A549 (cell line): ENCODE results near the gene POLRMT. TPM values are rescaled to one million over a fixed set of nuclear protein-coding genes. Genes with fewer than 3 reads are reported as not detected.

ENCODE experiments used
- ATAC-seq, 2 experiments: fragments of 200-7000 bp in 1 of 2; fragments of >200 bp in 1 of 2; cut with Nextera tagmentation in 1 of 2; cut with Tn5 transposase in 1 of 2; 3 replicates each; pipeline versions ENCODE4 v1.8.0 to v1.9.1; 2018 to 2020; ENCODE audit warnings: mild to moderate bottlenecking in 1 of 2, moderate library complexity in 1 of 2
- CTCF ChIA-PET: fragments of 300-600 bp; sonication (Branson Sonifier 250); formaldehyde crosslinking; extraction: SDS; loops from one replicate; lab custom pipeline; 2021; ENCODE audit warnings: antibody characterized with exemption, inconsistent platforms; lab: Yijun Ruan, JAX
- POLR2A ChIA-PET: fragments of 350-600 bp; formaldehyde crosslinking; extraction: SDS; loops from one replicate; lab custom pipeline; 2021; ENCODE audit warnings: antibody characterized with exemption, inconsistent platforms; lab: Yijun Ruan, JAX
- DNase-seq, 2 experiments: peaks; one replicate each; pipeline versions ENCODE4 v3.0.0 to v3.0.0-alpha.2; 2011 to 2016; ENCODE audit warnings: low read depth in 1 of 2, low spot score in 1 of 2
- FAIRE-seq: peaks from 2 replicates; lab custom pipeline; 2011; peaks lifted over from hg19 to GRCh38; lab: Jason Lieb, UNC
- H3K27ac ChIP-seq, 2 experiments: fragments of >200 bp; sonication (Bioruptor Twin); formaldehyde crosslinking; 3 replicates each; pipeline ENCODE4 v1.5.1; 2016 to 2017
- H3K4me1 ChIP-seq: fragments of >200 bp; sonication (Bioruptor Twin); formaldehyde crosslinking; 3 replicates; pipeline ENCODE4 v1.6.1; 2016
- H3K4me2 ChIP-seq: fragments of >200 bp; sonication (Bioruptor Twin); formaldehyde crosslinking; 3 replicates; pipeline ENCODE4 v1.6.1; 2016
- H3K4me3 ChIP-seq: fragments of >200 bp; sonication (Bioruptor Twin); formaldehyde crosslinking; 3 replicates; pipeline ENCODE4 v1.5.1; 2016
- H3K9me3 ChIP-seq: fragments of >200 bp; sonication (Bioruptor Twin); formaldehyde crosslinking; 3 replicates; pipeline ENCODE4 v1.6.1; 2016
- BHLHE40 ChIP-seq: IDR thresholded peaks from 2 replicates; pipeline ENCODE4 v1.6.1; 2012; ENCODE audit warnings: low read depth, low read length, inconsistent platforms
- CBX8 ChIP-seq: fragments of 200-600 bp; sonication (generic); IDR thresholded peaks from 2 replicates; pipeline ENCODE4 v1.6.1; 2016
- EHF ChIP-seq: fragments of 250-450 bp; sonication (Bioruptor Pico); IDR thresholded peaks from 2 replicates; pipeline ENCODE4 v1.5.0; 2020; ENCODE audit warnings: mild to moderate bottlenecking
- EHMT2 ChIP-seq: fragments of 200-600 bp; sonication (generic); IDR thresholded peaks from 2 replicates; pipeline ENCODE4 v1.6.1; 2016; ENCODE audit warnings: antibody characterized with exemption, low read depth, mild to moderate bottlenecking, moderate library complexity
- EP300 ChIP-seq, 2 experiments: fragments of >200 bp; sonication (Bioruptor Twin); formaldehyde crosslinking; IDR thresholded peaks; 2 replicates in 1 of 2; 3 replicates in 1 of 2; pipeline ENCODE4 v1.6.1; 2016 to 2017
- FOSL2 ChIP-seq, 2 experiments: fragments of 450-650 bp in 1 of 2; fragments of >200 bp in 1 of 2; sonication (Bioruptor Twin) in 1 of 2; formaldehyde crosslinking; IDR thresholded peaks; 2 replicates each; pipeline versions ENCODE4 v1.5.0 to v1.6.1; 2016 to 2020; ENCODE audit warnings: mild to moderate bottlenecking in 1 of 2, moderate library complexity in 1 of 2
- HDAC2 ChIP-seq: fragments of 200-600 bp; sonication (generic); IDR thresholded peaks from 2 replicates; pipeline ENCODE4 v1.6.1; 2016
- HEYL ChIP-seq: fragments of 250-450 bp; sonication (Bioruptor Pico); IDR thresholded peaks from 2 replicates; pipeline ENCODE4 v1.8.0; 2021; ENCODE audit warnings: mild to moderate bottlenecking, moderate library complexity
- HOXA7 ChIP-seq: fragments of 250-450 bp; sonication (Bioruptor Pico); IDR thresholded peaks from 2 replicates; pipeline ENCODE4 v1.5.0; 2020; ENCODE audit warnings: mild to moderate bottlenecking, moderate library complexity
- HOXB13 ChIP-seq: fragments of 250-450 bp; sonication (Bioruptor Pico); IDR thresholded peaks from 2 replicates; pipeline ENCODE4 v1.5.0; 2020; ENCODE audit warnings: low read depth, mild to moderate bottlenecking, moderate library complexity
- JUNB ChIP-seq: fragments of >200 bp; sonication (Bioruptor Twin); formaldehyde crosslinking; IDR thresholded peaks from 2 replicates; pipeline ENCODE4 v1.6.1; 2016
- MAFK ChIP-seq: fragments of 450-650 bp; IDR thresholded peaks from 2 replicates; pipeline ENCODE4 v1.6.1; 2014; ENCODE audit not compliant: partially characterized antibody
- MAZ ChIP-seq: fragments of 150-350 bp; IDR thresholded peaks from 2 replicates; pipeline ENCODE4 v1.6.1; 2014; ENCODE audit warnings: antibody characterized with exemption, low read depth, low read length, borderline replicate concordance
- MYC ChIP-seq: IDR thresholded peaks from 2 replicates; pipeline ENCODE4 v1.6.1; 2012; ENCODE audit warnings: mild to moderate bottlenecking, inconsistent platforms, low read length, improper control_type of control experiment, borderline replicate concordance
- POLR2A ChIP-seq: IDR thresholded peaks from 2 replicates; pipeline ENCODE4 v1.6.1; 2012; ENCODE audit warnings: mild to moderate bottlenecking, low read length
- POLR2AphosphoS2 ChIP-seq: conservative IDR thresholded peaks from 2 replicates; pipeline ENCODE4 v1.6.1; 2012; ENCODE audit warnings: low read length, improper control_type of control experiment, inconsistent platforms
- RCOR1 ChIP-seq: fragments of 150-350 bp; IDR thresholded peaks from 2 replicates; pipeline ENCODE4 v1.6.1; 2014; ENCODE audit warnings: antibody characterized with exemption, low read length, low read depth
- RNF2 ChIP-seq: fragments of 200-600 bp; sonication (generic); IDR thresholded peaks from 2 replicates; pipeline ENCODE4 v1.6.1; 2016; ENCODE audit warnings: low read depth, mild to moderate bottlenecking, antibody characterized with exemption, moderate library complexity, borderline replicate concordance
- TP53 ChIP-seq: fragments of 250-450 bp; sonication (Bioruptor Pico); IDR thresholded peaks from 2 replicates; pipeline ENCODE4 v1.5.0; 2021; ENCODE audit warnings: mild to moderate bottlenecking, moderate library complexity
- ZC3H11A ChIP-seq: fragments of 450-650 bp; IDR thresholded peaks from 2 replicates; pipeline ENCODE4 v1.6.1; 2014; ENCODE audit warnings: antibody characterized with exemption, mild to moderate bottlenecking
- ZFP36 ChIP-seq: fragments of 450-650 bp; IDR thresholded peaks from 2 replicates; pipeline ENCODE4 v1.6.1; 2014; ENCODE audit warnings: borderline replicate concordance; ENCODE audit not compliant: partially characterized antibody
- WGBS: methylation state at CpG from one replicate; pipeline ENCODE4 v1.1.6; 2017; ENCODE audit errors: missing lambda C conversion rate; 5-methylcytosine and 5-hydroxymethylcytosine counted together
- polyA plus RNA-seq, 4 experiments: library from polyadenylated mRNA; depleted of rRNA in 3 of 4; stranded (reverse); fragments of >200 nt; fragmentation: RNase III in 1 of 4; extraction: RNeasy Plus Mini Kit Qiagen cat#74134 plus additional on column Dnase treatment in 1 of 4; gene quantifications; 2 replicates in 3 of 4; 3 replicates in 1 of 4; pipeline ENCODE4 v1.2.3, GENCODE V29; 2011 to 2017
- TF ChIP-seq, protein P1 (sequence below): IDR thresholded peaks from 2 replicates; pipeline ENCODE4 v1.6.1; 2012
- TF ChIP-seq, protein P2 (sequence below): IDR thresholded peaks from 2 replicates; pipeline ENCODE4 v1.6.1; 2012; ENCODE audit warnings: low read depth, borderline replicate concordance
- TF ChIP-seq, protein P3 (sequence below): fragments of >200 bp; sonication (Bioruptor Twin); formaldehyde crosslinking; IDR thresholded peaks from 3 replicates; pipeline ENCODE4 v1.5.1; 2016
- TF ChIP-seq, protein P4 (sequence below): fragments of 250-450 bp; sonication (Bioruptor Pico); IDR thresholded peaks from 2 replicates; pipeline ENCODE4 v1.5.0; 2021; ENCODE audit warnings: mild to moderate bottlenecking, moderate library complexity, borderline replicate concordance

POLRMT gene
- polyA plus RNA-seq, 2 of the 4 experiments (the other 2 are of a cell fraction): 41.9 to 68.8 TPM

DNA sequence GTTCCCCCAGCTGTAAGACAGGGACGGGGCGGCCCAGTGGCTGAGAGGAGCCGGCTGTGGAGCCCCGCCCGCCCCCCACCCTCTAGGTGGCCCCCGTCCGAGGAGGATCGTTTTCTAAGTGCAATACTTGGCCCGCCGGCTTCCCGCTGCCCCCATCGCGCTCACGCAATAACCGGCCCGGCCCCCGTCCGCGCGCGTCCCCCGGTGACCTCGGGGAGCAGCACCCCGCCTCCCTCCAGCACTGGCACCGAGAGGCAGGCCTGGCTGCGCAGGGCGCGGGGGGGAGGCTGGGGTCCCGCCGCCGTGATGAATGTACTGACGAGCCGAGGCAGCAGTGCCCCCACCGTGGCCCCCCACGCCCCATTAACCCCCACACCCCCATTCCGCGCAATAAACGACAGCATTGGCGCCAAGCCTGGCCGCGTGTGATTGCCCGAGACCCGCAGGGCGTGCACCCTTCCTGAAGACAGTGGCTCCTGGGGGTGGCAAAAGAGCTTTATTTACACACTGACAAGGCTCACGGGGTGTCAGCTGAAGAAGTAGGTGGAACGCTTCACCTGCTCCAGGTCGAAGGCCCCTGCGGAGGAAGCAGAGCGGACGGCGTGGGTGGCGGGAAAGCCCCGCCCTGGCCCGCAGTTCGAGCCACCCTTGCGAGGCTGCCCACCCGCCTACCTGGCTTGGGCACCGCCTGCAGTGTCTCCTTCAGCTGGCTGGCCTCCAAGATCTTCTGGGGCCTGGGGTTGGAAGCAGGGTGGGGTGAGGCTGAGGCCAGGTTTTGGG, 16.4 kb downstream of the POLRMT start:
- no peak for ATAC-seq
- ChIA-PET CTCF (interaction anchor here (0.8 to 1.2 kb wide), 2 partner anchors 8 to 11 kb away, joined by 3 read pairs; no protein-coding TSS in a partner anchor), POLR2A (no interaction called here)
- peak overlapping the region in 1 of 2 experiments; percentile 58; a peak in 1 of 6 replicates for H3K27ac ChIP-seq
- H3K4me3 ChIP-seq: no peak overlapping the region
- no peaks in the 10 kb centered on the region for H3K9me3 ChIP-seq
- no peak for TF ChIP-seq FOSL2 (IDR thresholded peaks at IDR 0.05)
- no peak for TF ChIP-seq FOSL2 (CRISPR knock-in tag; IDR thresholded peaks at IDR 0.05)
- TF ChIP-seq ZC3H11A: no peak
- TF ChIP-seq EHF (CRISPR knock-in tag): no peak
- TF ChIP-seq, protein P1, sequence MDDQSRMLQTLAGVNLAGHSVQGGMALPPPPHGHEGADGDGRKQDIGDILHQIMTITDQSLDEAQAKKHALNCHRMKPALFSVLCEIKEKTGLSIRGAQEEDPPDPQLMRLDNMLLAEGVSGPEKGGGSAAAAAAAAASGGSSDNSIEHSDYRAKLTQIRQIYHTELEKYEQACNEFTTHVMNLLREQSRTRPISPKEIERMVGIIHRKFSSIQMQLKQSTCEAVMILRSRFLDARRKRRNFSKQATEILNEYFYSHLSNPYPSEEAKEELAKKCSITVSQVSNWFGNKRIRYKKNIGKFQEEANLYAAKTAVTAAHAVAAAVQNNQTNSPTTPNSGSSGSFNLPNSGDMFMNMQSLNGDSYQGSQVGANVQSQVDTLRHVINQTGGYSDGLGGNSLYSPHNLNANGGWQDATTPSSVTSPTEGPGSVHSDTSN: no peak
- TF ChIP-seq HOXA7 (CRISPR knock-in tag): no peak
- TF ChIP-seq, protein P2, sequence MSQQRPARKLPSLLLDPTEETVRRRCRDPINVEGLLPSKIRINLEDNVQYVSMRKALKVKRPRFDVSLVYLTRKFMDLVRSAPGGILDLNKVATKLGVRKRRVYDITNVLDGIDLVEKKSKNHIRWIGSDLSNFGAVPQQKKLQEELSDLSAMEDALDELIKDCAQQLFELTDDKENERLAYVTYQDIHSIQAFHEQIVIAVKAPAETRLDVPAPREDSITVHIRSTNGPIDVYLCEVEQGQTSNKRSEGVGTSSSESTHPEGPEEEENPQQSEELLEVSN: no peak
- TF ChIP-seq MAZ: no peak
- TF ChIP-seq, protein P3, sequence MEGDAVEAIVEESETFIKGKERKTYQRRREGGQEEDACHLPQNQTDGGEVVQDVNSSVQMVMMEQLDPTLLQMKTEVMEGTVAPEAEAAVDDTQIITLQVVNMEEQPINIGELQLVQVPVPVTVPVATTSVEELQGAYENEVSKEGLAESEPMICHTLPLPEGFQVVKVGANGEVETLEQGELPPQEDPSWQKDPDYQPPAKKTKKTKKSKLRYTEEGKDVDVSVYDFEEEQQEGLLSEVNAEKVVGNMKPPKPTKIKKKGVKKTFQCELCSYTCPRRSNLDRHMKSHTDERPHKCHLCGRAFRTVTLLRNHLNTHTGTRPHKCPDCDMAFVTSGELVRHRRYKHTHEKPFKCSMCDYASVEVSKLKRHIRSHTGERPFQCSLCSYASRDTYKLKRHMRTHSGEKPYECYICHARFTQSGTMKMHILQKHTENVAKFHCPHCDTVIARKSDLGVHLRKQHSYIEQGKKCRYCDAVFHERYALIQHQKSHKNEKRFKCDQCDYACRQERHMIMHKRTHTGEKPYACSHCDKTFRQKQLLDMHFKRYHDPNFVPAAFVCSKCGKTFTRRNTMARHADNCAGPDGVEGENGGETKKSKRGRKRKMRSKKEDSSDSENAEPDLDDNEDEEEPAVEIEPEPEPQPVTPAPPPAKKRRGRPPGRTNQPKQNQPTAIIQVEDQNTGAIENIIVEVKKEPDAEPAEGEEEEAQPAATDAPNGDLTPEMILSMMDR: no peak
- TF ChIP-seq MAFK: no peak
- no peak for TF ChIP-seq HDAC2
- TF ChIP-seq, protein P4, sequence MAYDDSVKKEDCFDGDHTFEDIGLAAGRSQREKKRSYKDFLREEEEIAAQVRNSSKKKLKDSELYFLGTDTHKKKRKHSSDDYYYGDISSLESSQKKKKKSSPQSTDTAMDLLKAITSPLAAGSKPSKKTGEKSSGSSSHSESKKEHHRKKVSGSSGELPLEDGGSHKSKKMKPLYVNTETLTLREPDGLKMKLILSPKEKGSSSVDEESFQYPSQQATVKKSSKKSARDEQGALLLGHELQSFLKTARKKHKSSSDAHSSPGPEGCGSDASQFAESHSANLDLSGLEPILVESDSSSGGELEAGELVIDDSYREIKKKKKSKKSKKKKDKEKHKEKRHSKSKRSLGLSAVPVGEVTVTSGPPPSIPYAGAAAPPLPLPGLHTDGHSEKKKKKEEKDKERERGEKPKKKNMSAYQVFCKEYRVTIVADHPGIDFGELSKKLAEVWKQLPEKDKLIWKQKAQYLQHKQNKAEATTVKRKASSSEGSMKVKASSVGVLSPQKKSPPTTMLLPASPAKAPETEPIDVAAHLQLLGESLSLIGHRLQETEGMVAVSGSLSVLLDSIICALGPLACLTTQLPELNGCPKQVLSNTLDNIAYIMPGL (CRISPR knock-in tag): no peak
- no peak for TF ChIP-seq EP300 (IDR thresholded peaks at IDR 0.05)
- no peak for TF ChIP-seq BHLHE40
- TF ChIP-seq POLR2AphosphoS2: no peak
- TF ChIP-seq HOXB13 (CRISPR knock-in tag): no peak
- no peak for TF ChIP-seq POLR2A
- no peak for TF ChIP-seq TP53 (CRISPR knock-in tag)
- DNase-seq: no peak
- H3K4me1 ChIP-seq: peaks cover 3% of the 10 kb centered on the region; the same call in 1 of the 3 replicates
- no peak for FAIRE-seq
- WGBS: 93% methylated on average over 26 of the region's 58 CpGs
- no peak overlapping the region for H3K4me2 ChIP-seq

DNA sequence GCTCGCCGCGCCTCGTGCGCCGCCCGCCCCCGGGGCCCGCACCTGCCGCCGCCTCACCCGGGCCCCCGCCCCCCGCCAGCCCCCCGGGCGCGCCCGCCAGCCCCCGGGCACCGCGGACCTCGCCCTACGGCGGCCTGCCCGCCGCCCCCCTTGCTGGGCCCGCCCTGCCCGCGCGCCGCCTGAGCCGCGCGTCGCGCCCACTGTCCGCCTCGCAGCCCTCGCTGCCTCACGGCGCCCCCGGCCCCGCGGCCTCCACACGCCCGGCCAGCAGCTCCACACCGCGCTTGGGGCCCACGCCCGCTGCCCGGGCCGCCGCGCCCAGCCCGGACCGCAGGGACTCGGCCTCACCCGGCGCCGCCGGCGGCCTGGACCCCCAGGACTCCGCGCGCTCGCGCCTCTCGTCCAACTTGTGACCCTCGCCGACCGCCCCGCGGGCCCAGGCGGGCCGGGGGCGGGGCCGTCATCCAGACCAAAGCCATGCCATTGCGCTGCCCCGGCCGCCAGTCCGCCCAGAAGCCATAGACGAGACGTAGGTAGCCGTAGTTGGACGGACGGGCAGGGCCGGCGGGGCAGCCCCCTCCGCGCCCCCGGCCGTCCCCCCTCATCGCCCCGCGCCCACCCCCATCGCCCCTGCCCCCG, 17.2 kb downstream of the POLRMT start:
- ChIA-PET CTCF (no interaction called here), POLR2A (no interaction called here)
- WGBS: 98% methylated on average over 15 of the region's 97 CpGs
- no peak for TF ChIP-seq FOSL2 (IDR thresholded peaks at IDR 0.05)
- TF ChIP-seq FOSL2 (CRISPR knock-in tag; IDR thresholded peaks at IDR 0.05): no peak
- TF ChIP-seq ZFP36: no peak
- no peak for TF ChIP-seq POLR2A
- no peak for TF ChIP-seq MYC
- TF ChIP-seq RNF2: no peak
- TF ChIP-seq TP53 (CRISPR knock-in tag): no peak
- TF ChIP-seq ZC3H11A: no peak
- TF ChIP-seq RCOR1: no peak
- no peak for TF ChIP-seq HOXA7 (CRISPR knock-in tag)
- TF ChIP-seq POLR2AphosphoS2: no peak
- TF ChIP-seq CBX8: no peak
- no peak for TF ChIP-seq JUNB
- no peak for TF ChIP-seq HEYL (CRISPR knock-in tag)
- no peak for TF ChIP-seq EHMT2
- TF ChIP-seq, all 56 proteins: peak for 0
- Histone ChIP-seq H3K4me1 (peaks cover 10% of the 10 kb centered on the region), H3K9me3 (no peaks in the 10 kb centered on the region), H3K4me3 (no peak overlapping the region), H3K4me2 (no peak overlapping the region), H3K27ac (no peak overlapping the region)
- FAIRE-seq: no peak
- no peak for DNase-seq
- ATAC-seq: no peak
